Fibroblast of upper back skin (primary cell): ENCODE measurements around the gene ZNF385B.
A peak's percentile ranks its signal among the peaks of the same experiment; 100 is the strongest.
"Not testable (repeated sequence)": the region's sequence is repeated elsewhere in the genome, so short reads cannot be mapped to it uniquely, and the experiment has no call there.

Experiments used
- DNase-seq: peaks from one replicate; pipeline ENCODE4 v3.0.0-alpha.2; 2013

The ZNF385B gene

DNA sequence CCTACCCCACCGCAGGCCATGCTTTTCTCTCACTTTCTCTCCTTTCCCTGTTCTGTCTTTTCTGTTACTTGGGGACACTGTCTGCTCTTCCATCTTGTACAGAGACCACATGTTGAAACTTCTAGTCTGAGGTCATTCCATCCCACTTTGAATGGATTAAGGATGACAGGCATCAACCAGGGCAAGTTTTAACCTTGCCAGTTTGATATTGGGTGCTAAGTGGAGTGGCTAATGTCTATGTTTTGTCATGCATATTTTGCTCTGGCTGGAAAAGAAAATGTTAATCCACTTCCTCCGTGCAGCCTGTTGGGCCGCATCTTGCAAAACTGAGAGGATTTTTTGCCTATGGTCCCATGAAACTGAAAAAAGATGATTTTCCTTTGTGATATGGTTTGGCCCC is 391.3 kb downstream of the ZNF385B start:
- DNase-seq = no peak

DNA sequence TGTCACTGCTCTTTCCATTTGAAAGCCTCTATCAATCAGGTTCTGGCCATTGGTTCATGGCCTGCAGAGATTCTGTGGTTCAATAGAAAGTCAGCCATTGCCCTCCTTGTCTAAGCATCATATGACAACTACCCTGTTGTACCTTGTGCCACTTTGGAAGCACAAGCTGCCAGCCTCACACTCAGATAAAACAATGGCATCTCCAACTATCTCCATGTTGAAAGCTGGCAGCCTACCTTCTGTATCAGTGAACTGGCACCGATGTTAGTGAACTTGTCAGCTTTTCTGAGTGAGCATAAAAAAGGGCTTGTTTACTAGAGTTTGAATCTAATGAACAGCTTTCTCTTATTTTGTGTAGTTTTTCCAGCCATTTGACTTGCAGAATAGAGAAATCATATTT is 393.5 kb downstream of the ZNF385B start:
- no peak for DNase-seq

DNA sequence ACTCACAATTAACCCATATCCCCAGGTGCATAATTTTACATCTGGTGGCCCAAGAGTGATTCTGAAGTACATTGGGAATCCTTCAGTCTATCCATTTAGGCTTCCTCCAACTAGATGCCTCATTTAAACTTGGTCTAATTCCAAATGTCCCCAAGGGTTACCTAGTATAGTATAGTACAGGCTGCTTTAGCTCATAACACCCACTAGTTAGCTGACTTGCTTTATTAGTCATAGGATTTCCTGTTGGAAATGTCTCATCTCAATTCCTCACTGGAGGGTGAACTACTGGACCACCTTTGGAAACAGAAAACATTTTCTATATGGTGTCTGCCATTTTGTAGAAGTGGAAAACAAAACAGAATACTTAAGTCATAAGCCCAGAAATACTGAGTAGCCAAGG is 394.3 kb downstream of the ZNF385B start:
- peak; percentile 33 for DNase-seq

DNA sequence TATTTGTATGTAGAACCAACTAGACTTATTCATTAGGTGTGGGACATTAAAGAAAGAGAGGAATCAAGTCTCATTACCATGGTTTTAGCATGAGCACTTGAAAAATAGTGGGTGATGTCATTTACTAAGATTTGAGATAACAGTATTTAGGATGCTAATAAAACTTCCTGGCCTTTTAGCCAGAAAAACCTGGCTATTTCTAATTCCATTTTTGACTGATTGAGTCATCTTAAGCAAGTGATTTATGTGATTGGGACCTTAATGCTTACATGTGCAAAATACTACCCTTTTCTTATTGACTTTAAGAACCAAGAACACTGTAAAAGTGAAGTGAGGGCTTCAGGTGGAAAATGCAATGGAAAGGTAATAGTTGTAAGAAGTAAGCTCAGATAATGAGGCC is 400.0 kb downstream of the ZNF385B start:
- no peak for DNase-seq

DNA sequence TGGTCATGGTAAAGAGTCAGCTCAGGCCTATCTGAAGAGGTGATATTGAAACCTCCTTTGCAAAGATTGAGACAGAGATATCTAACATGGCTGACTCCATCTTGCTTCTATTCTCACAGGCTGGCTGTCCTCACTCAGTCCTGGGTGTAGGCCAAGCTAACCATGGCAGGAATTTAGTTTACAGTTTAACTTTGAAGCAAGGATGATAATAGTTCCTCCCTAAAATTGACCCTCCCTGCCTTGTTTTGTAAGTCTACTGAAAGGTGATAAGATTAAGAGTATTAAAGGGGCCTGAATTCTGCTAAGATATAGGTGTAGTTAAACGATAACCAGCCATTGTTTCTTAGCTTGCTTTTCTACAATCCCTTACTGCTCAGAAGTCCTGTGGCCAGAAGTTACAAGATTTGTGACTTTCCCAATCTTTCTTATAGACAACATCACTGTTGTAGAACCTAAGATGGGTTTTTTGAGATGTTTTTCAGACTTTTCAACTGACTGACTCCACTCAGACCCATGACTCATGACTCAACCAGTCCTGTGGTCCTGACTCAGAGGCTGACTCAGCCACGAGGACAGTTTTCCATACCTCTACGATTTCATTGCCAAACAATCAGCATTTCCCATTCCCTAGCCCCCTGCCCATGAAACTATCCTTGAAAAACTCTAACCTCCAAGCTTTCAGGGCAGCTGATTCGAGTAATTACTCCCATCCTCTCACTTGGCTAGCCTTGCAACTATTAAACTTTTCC is 401.1 kb downstream of the ZNF385B start:
- peak; percentile 95 for DNase-seq

DNA sequence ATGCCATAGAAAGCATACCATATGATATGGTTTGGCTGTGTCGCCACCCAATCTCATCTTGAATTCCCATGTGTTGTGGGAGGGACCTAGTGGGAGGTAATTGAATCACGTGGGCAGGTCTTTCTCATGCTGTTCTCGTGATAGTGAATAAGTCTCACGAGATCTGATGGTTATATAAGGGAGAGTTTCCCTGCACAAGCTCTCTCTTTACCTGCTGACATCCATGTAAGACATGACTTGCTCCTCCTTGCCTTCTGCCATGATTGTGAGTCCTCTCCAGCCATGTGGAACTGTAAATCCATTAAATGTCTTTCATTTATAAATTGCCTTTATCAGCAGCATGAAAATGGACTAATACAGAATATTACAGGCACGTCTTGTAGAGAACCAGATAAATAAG is 403.3 kb downstream of the ZNF385B start:
- not testable (repeated sequence) for DNase-seq

DNA sequence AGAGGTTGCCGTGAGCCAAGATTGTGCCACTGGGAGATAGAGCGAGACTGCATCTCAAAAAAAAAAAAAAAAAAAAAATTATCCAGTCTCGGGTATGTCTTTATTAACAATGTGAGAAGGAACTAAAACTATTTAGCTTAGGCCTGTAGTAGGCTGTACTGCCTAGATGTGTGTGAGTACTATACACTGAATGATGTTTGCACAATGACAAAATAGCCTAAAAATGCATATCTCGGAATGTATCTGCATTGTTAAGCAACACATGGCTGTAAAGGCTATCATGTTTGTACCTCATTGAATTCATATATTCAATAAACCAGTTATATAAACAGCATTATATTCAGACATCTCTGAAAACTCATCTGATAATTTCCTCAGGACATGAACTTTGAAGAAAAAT is 405.6 kb downstream of the ZNF385B start:
- peak; percentile 58 for DNase-seq

DNA sequence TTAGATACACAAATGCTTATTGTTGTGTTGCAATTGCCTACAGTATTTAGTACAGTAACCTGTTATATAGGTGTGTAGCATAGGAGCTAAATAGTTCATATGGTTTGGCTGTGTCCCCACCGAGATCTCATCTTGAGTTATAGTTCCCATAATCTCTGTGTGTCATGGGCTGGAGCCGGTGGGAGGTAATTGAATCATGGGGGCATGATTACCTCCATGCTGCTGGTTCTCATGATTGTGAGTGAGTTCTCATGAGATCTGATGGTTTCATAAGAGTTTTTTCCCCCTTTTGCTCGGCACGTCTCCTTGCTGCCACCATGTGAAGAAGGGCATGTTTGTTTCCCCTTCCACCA is 406.3 kb downstream of the ZNF385B start:
- peak; percentile 46 for DNase-seq

DNA sequence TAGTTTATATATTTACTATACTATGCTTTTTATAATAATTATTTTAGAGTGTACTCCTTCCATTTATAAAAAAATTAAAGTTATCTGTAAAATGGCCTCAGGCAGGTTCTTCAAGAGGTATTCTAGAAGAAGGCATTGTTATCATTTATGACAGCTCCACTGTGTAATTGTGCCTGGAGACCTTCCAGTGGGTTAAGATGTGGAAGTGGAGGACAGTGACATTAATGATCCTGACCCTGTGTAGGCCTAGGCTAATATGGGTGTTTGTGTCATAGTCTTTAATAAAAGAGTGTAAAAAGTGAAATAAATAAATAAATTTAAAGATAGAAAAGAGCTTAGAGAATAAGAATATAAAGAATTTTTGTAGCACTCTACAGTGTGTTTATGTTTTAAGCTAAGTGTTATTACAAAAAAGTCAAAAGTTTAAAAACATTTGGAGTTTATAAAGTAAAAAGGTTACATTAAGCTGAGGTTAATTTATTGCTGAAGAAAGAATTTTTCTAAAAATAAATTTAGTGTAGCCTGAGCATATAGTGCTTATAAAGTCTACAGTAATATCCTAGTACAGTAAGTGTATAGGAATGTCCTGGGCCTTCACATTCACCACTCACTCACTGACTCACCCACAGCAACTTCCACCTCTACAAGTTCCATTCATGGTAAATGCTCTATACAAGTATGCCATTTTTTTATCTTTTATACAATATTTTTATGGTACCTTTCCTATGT is 406.8 kb downstream of the ZNF385B start:
- DNase-seq = peak; percentile 96

DNA sequence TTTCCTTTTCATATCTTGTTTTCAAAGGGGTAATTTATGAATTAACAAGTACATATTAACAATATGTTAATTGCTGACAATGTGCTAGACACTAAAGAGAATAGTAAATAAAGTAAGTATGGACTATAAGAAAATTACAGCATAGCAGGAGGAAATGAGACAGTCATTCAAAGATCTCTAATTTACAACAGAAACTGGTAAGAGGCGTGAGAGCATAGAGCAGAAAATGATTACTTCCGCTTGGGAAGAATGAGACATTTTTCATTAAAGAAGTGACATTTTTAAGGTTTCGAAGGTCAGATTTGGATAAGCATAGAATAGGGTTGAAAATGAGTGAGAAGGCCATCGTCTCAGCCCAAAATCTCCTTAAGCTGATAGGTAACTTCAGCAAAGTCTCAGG is 412.4 kb downstream of the ZNF385B start:
- DNase-seq = no peak

DNA sequence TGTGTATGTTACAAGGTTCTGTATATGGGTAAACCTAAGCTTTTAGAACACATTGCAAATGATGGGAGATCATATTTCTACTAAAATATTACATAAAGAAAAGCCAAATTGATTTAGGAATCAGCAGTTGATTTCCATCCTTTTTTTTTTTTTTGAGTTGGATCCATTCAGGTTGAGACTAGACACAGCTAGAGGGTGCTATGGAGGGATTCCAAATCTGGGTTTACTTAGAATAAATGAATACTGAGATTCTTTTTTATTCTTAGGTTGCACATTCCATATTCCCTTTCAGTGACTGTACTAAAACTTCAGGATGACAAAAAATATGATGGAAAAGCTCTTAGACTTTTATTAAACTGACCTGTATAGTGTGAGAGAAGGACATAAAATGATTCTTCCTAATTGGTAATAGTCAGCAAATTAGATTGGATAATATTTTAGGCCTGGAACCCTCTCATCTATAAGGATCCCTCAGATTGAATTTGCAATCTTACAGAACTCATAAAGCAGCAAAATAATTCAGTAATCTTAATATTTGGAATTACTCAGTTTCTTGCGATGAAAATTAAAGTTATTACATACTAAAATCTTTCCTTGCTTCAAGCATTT is 413.5 kb downstream of the ZNF385B start:
- no peak for DNase-seq

DNA sequence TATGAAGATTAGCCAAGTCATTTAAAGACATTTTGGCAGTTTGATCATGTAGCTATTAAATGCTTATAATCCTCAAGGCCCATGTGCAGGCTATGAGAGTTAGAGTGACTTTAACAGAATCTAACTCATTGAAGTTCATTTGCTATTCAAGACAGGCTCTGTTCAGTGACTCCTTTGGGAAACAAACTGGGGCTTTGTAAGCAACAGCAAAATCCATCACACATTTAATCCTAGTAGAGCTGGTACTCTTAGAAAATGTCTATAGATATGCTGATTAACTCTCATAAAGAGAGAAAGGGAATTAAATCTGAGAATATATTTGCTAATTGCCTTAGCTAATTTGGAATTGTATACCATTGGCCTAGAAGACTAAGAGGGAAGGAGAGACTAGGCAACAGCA is 414.0 kb downstream of the ZNF385B start:
- no peak for DNase-seq

DNA sequence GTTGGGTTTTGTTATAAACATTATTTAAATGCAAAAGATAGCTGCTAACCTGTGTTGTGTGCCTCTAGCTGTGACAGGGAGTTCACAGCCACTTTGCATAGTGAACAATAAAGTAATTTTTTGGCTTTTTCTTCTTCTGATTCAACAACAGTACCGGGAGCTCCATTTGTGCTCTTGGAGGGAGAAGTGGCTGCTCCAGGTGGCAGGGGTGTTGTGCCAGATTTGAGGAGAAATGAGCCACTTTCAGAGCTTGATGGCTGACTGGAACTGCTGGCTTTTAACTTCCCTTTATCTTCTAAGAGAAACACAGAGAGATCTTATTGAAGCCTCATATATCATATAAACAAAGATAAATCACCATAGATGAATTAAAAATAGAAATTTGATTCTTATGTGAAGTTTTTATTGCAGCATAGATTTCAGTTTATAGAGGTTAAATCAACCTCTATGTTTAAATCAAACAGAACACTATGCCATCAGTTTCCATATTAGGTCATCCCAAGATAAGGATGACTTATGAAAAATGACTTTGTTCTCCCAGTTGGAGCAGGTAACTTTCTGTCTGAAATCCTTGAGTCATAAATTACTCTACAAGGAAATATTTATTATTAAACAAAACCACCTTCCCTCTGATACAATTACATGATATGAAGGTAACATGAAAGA is 414.8 kb downstream of the ZNF385B start:
- no peak for DNase-seq

DNA sequence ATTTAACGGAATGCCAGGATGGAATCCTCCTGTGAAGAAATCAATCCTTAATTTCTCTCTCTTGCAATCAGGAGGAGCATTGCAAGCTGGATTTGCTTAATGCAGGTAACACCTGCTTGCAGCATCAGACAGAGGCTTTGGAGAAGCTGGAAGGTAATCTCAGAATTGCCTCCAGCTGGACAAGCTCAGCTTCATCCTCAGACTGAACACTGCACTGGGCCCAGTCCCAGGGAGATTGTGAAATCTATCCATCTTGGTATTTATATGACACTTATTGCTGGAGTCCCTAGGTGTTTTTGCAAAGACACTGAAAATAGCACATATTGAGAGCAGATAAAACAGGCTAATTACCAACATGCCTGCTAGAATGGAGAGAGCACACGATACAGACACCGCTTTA is 417.4 kb downstream of the ZNF385B start:
- peak; percentile 47 for DNase-seq

DNA sequence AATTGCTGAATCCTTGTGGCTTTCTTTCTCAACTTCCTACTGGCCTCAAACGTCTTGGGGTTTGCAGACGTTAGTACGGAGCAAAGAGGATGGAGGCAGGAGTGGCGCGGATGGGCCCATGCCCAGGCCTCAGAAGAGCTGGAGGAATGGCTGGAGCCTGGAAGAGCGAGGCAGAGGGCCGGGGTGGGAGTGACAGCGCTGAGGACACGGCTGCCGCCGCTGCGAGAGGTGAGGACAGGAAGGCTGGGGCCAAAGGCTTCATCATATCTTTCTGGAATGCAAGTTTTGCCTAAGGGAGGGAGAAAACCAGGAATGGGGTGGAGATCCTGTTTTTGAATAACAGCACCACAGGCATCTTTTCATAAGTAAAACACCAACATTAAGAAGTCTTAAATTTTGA is 418.2 kb downstream of the ZNF385B start:
- no peak for DNase-seq

DNA sequence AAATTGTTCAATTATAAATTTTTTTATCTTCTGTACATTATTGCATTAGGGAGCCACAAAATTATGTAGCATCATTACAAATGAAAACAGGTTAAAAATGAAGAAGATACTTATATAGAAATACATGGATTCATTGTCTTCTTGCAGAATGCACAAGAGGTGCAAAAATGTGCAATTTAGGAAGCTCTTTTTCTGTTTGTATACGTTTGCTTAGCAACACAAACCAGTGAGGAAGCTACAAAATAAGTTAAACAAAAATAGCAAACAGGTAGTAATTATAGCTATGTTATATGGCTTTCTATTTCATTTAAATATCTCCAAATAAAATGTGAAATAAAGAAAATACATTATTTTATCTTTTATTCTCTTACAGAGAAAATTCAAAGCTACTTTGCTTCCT is 419.2 kb downstream of the ZNF385B start:
- no peak for DNase-seq

DNA sequence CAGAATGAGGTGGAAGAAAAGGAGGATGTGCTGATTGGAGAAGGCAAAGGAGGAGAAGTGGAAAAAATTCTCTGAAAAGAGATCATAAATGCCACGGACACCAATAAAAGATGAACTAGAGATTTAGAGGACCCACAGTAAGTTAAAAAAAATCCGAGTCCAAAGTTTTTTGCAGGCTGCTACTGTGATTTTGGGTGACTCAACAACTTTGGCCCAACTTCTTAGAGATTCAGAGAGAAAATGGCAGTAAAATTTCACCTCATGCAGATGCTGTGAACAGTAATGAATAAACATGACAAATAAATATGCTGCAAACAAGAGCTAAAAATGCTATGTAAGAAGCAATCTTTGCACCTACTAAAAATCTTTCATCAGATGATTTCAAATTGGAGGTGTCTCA is 419.9 kb downstream of the ZNF385B start:
- no peak for DNase-seq

DNA sequence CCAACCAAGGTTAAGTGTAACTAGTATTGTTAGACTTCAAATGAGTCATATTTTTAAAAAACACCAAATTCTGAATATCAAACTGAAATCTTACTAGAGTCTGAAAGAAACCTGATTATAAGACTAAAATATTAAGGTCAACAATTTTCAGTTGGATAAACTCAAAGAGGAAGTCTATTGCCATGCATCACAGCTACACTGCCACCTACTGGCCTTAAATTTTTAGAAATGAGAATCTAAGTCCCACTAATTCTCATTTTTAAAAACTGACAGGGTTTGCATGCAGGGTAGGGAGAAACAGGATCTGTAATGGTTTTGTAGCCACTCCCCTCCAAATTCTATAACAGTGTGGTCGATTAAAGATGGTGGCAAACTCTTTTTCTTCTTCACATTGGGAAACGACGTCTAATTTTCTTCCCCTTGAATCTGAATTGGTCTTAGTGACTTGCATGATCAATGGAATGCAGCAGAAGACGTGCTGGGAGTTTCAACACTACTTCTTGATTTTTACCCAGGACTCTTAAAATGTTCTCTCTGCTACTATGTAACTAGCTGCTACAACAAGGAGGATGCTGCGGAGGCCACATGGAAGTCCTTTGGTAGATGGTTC is 420.7 kb downstream of the ZNF385B start:
- peak; percentile 25 for DNase-seq

DNA sequence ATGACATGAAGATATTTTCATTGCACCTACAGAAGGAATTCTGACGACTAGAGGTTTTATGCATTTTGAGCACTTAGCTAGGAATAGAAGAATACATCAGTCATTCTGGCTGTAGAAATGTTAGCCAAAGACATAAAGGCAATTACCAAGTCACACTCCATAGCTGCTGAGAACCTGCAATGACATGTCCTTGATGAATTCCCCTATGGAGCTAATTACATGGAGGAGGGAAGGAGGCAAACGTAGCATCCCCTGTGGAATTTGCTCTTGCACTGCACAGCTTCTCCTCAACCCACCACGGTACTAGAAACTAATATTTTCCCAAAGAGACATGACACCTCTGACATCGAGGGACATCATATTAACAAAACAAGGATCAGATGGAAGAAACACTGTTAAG is 422.8 kb downstream of the ZNF385B start:
- DNase-seq = no peak

DNA sequence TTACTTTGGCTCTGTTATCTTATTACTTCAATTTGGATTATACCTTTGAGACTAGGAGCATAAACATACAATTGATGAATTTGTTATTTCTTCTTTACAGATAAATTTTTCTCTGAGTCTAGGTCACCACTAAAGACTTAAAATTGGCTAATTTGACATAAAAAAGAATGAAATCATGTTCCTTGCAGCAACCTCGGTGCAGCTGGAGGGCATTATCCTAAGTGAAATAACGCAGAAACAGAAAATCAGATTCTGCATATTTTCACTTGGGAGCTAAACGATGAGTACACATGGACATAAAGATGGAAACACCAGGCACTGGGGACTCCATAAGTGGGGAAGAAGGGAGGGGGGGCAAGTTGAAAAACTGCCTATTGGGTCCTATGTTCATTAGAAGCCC is 424.0 kb downstream of the ZNF385B start:
- no peak for DNase-seq

DNA sequence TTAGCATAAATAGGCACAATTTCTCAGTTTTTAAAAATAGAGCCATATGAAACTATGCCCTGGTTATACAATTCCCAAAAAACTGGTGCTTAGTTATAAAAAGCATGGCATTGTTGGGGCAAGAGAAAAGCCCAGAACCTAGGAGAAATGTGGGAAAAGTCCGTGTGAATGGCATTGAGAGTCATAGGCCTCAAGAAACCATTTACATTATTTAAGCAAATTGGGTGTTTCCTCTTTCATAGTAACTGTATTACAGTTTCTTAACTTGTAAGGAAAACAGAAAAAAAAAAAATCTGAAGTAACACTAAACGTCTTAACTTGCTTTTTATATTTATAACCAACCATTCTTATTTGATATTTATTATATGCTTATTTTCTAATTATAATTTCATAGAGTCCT is 425.8 kb downstream of the ZNF385B start:
- no peak for DNase-seq

DNA sequence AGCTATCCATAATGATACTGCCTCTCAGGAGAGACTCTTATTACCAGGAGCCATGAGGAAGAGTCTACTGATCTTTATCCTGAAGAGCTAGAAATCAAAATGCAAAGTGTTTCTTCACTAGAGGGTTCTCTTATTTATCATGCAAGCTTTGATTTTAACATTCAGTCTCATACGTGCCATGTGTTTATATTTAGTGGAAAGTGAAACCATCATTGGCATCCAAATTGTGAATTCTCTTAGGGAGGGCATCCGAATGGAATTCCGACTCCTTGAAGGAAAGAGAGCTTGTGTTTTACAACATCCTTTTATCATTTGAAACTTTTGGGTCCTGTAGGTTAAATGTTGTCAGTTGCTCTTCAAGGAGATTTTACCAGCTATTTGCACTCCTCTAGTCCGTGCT is 426.4 kb downstream of the ZNF385B start:
- peak; percentile 40 for DNase-seq

DNA sequence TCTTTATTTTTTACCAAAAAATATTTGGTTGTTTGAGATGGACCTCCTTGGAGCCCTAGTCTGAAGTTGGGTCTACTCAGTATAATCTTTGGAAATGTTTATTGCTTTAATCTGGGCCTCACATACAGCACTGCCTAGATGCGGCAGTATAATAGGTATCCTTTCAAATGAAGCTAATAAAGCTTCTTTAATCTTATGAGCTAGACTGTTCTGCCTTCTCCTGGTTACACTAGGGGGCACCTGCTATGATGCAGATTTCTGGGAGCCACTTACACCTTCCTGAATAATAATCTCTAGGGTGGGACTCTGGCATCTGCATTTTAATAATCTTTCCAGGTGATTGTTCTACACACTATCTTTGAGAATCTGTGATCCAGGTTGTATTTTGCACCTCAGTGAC is 427.1 kb downstream of the ZNF385B start:
- DNase-seq = no peak
